IMR-90 (cell line): ENCODE results near the gene FMN1. TPM values are rescaled to one million over a fixed set of nuclear protein-coding genes. Genes with fewer than 3 reads are reported as not detected.
A peak's percentile ranks its signal among the peaks of the same experiment; 100 is the strongest.

Experiments used
- ATAC-seq: fragments of 200-7000 bp; cut with Tn5 transposase; 2 replicates; pipeline ENCODE4 v1.9.1; 2020; ENCODE audit warnings: low read depth, mild to moderate bottlenecking, moderate library complexity
- BruUV-seq: library from RNA; stranded (reverse); fragments of 400-500 nt; replicated peaks from 2 replicates; lab custom pipeline; 2021; lab: Mats Ljungman, UMichigan
- CTCF ChIA-PET: fragments of 300-600 bp; formaldehyde crosslinking; extraction: SDS; loops from one replicate; lab custom pipeline; 2021; ENCODE audit warnings: antibody characterized with exemption; lab: Yijun Ruan, JAX
- POLR2A ChIA-PET: fragments of 300-600 bp; sonication (Branson Sonifier 250); formaldehyde crosslinking; loops from one replicate; lab custom pipeline; 2022; ENCODE audit warnings: antibody characterized with exemption; ENCODE audit not compliant: unreplicated experiment; lab: Charles Lee
- DNase-seq: peaks from one replicate; pipeline ENCODE4 v3.0.0; 2013
- H2AFZ ChIP-seq: replicated peaks from 2 replicates; pipeline ENCODE3; 2013; ENCODE audit warnings: low read length, mild to moderate bottlenecking; ENCODE audit not compliant: poor library complexity
- H2AK5ac ChIP-seq: 2 replicates; pipeline ENCODE4 v1.6.1; 2013; ENCODE audit warnings: low read depth, low read length, inconsistent platforms
- H2AK9ac ChIP-seq: replicated peaks from 2 replicates; pipeline ENCODE3; 2013; ENCODE audit warnings: mild to moderate bottlenecking, low read depth, low read length, moderate library complexity; ENCODE audit not compliant: poor library complexity
- H2BK120ac ChIP-seq: 2 replicates; pipeline ENCODE4 v1.6.1; 2013; ENCODE audit warnings: low read depth, low read length, inconsistent platforms
- H2BK15ac ChIP-seq: 3 replicates; pipeline ENCODE4 v1.6.1; 2013; ENCODE audit warnings: low read depth, low read length, inconsistent platforms
- H2BK20ac ChIP-seq: 2 replicates; pipeline ENCODE4 v1.6.1; 2013; ENCODE audit warnings: low read depth, mild to moderate bottlenecking, inconsistent platforms, low read length, moderate library complexity
- H2BK5ac ChIP-seq: 2 replicates; pipeline ENCODE4 v1.6.1; 2013; ENCODE audit warnings: mild to moderate bottlenecking, low read depth, low read length, inconsistent platforms; ENCODE audit not compliant: poor library complexity, severe bottlenecking
- H3K14ac ChIP-seq: replicated peaks from 2 replicates; pipeline ENCODE4 v1.6.1; 2013; ENCODE audit warnings: low read depth, low read length, inconsistent platforms
- H3K18ac ChIP-seq: 2 replicates; pipeline ENCODE4 v1.6.1; 2013; ENCODE audit warnings: low read depth, low read length, control low read depth
- H3K23ac ChIP-seq: 2 replicates; pipeline ENCODE4 v1.6.1; 2013; ENCODE audit warnings: low read depth, low read length, inconsistent platforms
- H3K27ac ChIP-seq: 2 replicates; pipeline ENCODE4 v1.5.1; 2013; ENCODE audit warnings: mild to moderate bottlenecking, control low read depth, low read length; ENCODE audit not compliant: insufficient read depth
- H3K27me3 ChIP-seq: 2 replicates; pipeline ENCODE4 v1.6.1; 2013; ENCODE audit warnings: low read length; ENCODE audit not compliant: control insufficient read depth, insufficient read depth
- H3K36me3 ChIP-seq: 2 replicates; pipeline ENCODE4 v1.6.1; 2013; ENCODE audit warnings: low read length, mixed read lengths; ENCODE audit not compliant: control insufficient read depth, insufficient read depth
- H3K4ac ChIP-seq: 2 replicates; pipeline ENCODE4 v1.6.1; 2013; ENCODE audit warnings: low read depth, low read length, inconsistent platforms
- H3K4me1 ChIP-seq: 2 replicates; pipeline ENCODE4 v1.6.1; 2013; ENCODE audit warnings: low read length, mixed read lengths; ENCODE audit not compliant: control insufficient read depth, insufficient read depth
- H3K4me2 ChIP-seq: 2 replicates; pipeline ENCODE4 v1.6.1; 2013; ENCODE audit warnings: low read depth, mild to moderate bottlenecking, control low read depth, low read length, moderate library complexity
- H3K4me3 ChIP-seq: 2 replicates; pipeline ENCODE4 v1.5.1; 2013; ENCODE audit warnings: low read depth, mild to moderate bottlenecking, control low read depth, low read length, moderate library complexity; ENCODE audit not compliant: insufficient read depth
- H3K56ac ChIP-seq: 2 replicates; pipeline ENCODE4 v1.6.1; 2013; ENCODE audit warnings: low read length, inconsistent platforms; ENCODE audit not compliant: insufficient read depth; ENCODE audit errors: extremely low read depth
- H3K79me1 ChIP-seq, 2 experiments: 2 replicates each; pipeline ENCODE4 v1.6.1; 2013; ENCODE audit warnings: low read length in 2 of 2, inconsistent platforms in 1 of 2, low read depth in 1 of 2
- H3K9ac ChIP-seq: 2 replicates; pipeline ENCODE4 v1.6.1; 2013; ENCODE audit warnings: low read depth, low read length, control low read depth
- H3K9me1 ChIP-seq: 2 replicates; pipeline ENCODE4 v1.6.1; 2013; ENCODE audit warnings: low read length, inconsistent platforms; ENCODE audit not compliant: insufficient read depth
- H3K9me3 ChIP-seq: 2 replicates; pipeline ENCODE4 v1.6.1; 2013; ENCODE audit warnings: low read length; ENCODE audit not compliant: control insufficient read depth, insufficient read depth
- H4K20me1 ChIP-seq: 2 replicates; pipeline ENCODE4 v1.6.1; 2013; ENCODE audit warnings: low read length, inconsistent platforms; ENCODE audit not compliant: insufficient read depth
- H4K5ac ChIP-seq: 2 replicates; pipeline ENCODE4 v1.6.1; 2013; ENCODE audit warnings: mild to moderate bottlenecking, low read depth, low read length, control low read depth
- H4K8ac ChIP-seq, 2 experiments: 2 replicates each; pipeline ENCODE4 v1.6.1; 2013; ENCODE audit warnings: low read depth in 2 of 2, low read length in 2 of 2, control low read depth in 1 of 2, inconsistent platforms in 1 of 2
- H4K91ac ChIP-seq: 2 replicates; pipeline ENCODE4 v1.6.1; 2013; ENCODE audit warnings: low read depth, low read length, inconsistent platforms; ENCODE audit not compliant: insufficient read depth
- CEBPB ChIP-seq: IDR thresholded peaks from 2 replicates; pipeline ENCODE4 v1.6.1; 2012; ENCODE audit warnings: low read depth, low read length, improper control_type of control experiment
- POLR2A ChIP-seq: IDR thresholded peaks from 2 replicates; pipeline ENCODE4 v1.6.1; 2012; ENCODE audit warnings: mild to moderate bottlenecking, low read depth, low read length
- RCOR1 ChIP-seq: IDR thresholded peaks from 2 replicates; pipeline ENCODE4 v1.6.1; 2012; ENCODE audit warnings: mild to moderate bottlenecking, low read length, improper control_type of control experiment; ENCODE audit not compliant: insufficient replicate concordance
- WGBS, 2 experiments: methylation state at CpG; one replicate each; pipeline versions ENCODE4 v1.1.5 to v1.1.7; 2013; ENCODE audit warnings: missing lambda C conversion rate in 2 of 2; ENCODE audit not compliant: insufficient read length in 1 of 2; ENCODE audit errors: extremely low coverage in 2 of 2; 5-methylcytosine and 5-hydroxymethylcytosine counted together
- dilution Hi-C: fragments of 300-500 bp; cut with HindIII; formaldehyde crosslinking; loops from one replicate; pipeline ENCODE4 v1.14.3; 2018; ENCODE audit warnings: low sequenced_read_pairs; ENCODE audit not compliant: unreplicated experiment
- in situ Hi-C: fragments of 300-500 bp; cut with MboI; formaldehyde crosslinking; loops from 3 replicates; pipeline ENCODE4 v1.14.3; 2019; ENCODE audit warnings: low sequenced_read_pairs, inconsistent platforms, mixed read lengths
- intact Hi-C: fragments of 100-400 bp; cut with micrococcal nuclease; formaldehyde crosslinking; loops from 2 replicates; pipeline ENCODE4 v1.10.0; 2022
- polyA plus RNA-seq, 3 experiments: library from polyadenylated mRNA; depleted of rRNA; stranded (reverse); fragments of >200 nt; gene quantifications; 2 replicates each; pipeline ENCODE4 v1.2.3, GENCODE V29; 2012; ENCODE audit warnings: low replicate concordance in 1 of 3
- total RNA-seq: library from RNA; depleted of rRNA; stranded (reverse); fragments of >200 nt; gene quantifications from 2 replicates; pipeline ENCODE4 v1.2.3, GENCODE V29; 2012

Gene FMN1
- total and polyA plus RNA-seq, 2 of the 4 experiments (the other 2 are of a cell fraction): 7.3 to 17.6 TPM

- Histone ChIP-seq H3K9ac (peak overlapping the region; percentile 34; the same call in 1 of the 2 replicates), H3K27ac (peak overlapping the region; percentile 52; the same call in 1 of the 2 replicates), H2AK9ac (no peak overlapping the region), H2BK20ac (no peak overlapping the region), H3K9me1 (peaks cover 16% of the 10 kb centered on the region), H3K4ac (no peak overlapping the region), H4K8ac (peak overlapping the region in 1 of 2 experiments; percentile 26; a peak in 2 of 4 replicates), H4K91ac (no peak overlapping the region; the same call in 1 of the 2 replicates), H2BK15ac (peak overlapping the region; percentile 42; the same call in 1 of the 3 replicates), H2AK5ac (no peak overlapping the region), H3K18ac (peak overlapping the region; percentile 39), H3K79me1 (peaks cover 9 to 43% of the 10 kb centered on the region in 2 experiments; a peak in 3 of 4 replicates), H4K20me1 (no peaks in the 10 kb centered on the region), H3K56ac (peak overlapping the region; percentile 44; the same call in 1 of the 2 replicates), H3K9me3 (no peaks in the 10 kb centered on the region), H3K27me3 (no peaks in the 10 kb centered on the region), H3K4me3 (no peak overlapping the region), H3K36me3 (peaks cover 9% of the 10 kb centered on the region; the same call in 1 of the 2 replicates), H3K4me1 (peaks cover 17% of the 10 kb centered on the region), H3K23ac (no peak overlapping the region), H3K4me2 (no peak overlapping the region; the same call in 1 of the 2 replicates), H3K14ac (no peak overlapping the region), H2BK120ac (peak overlapping the region; percentile 48; the same call in 1 of the 2 replicates), H4K5ac (peak overlapping the region; percentile 52; the same call in 1 of the 2 replicates), H2BK5ac (peak overlapping the region; percentile 80), H2AFZ (no peak overlapping the region)
- in situ Hi-C loops (no loop called here), intact Hi-C loops (no loop called here), dilution Hi-C loops (no loop called here)
- BruUV-seq: no TSS peak
- 100% methylated on average over 2 of the region's 4 CpGs; no CpG with 5 or more reads in 1 of the 2 experiments for WGBS, 2 experiments
- peak; percentile 59 for ATAC-seq
- ChIA-PET POLR2A (no interaction called here), CTCF (interaction anchor here (0.6 to 2.0 kb wide), 6 partner anchors 14 to 104 kb away, joined by 3 to 6 read pairs (median 4); no protein-coding TSS in a partner anchor)
- no peak for DNase-seq
- no peak for TF ChIP-seq RCOR1
- no peak for TF ChIP-seq POLR2A
- 0 out of 2 replicates have a peak, but pooled peaks have one; percentile 12 for TF ChIP-seq CEBPB
These were observed 307.4 kb downstream of the FMN1 start for GRCh38 chr15:32887090-32887489.
